ENCODE data around the gene ING5. TPM values are rescaled to one million over a fixed set of nuclear protein-coding genes. Genes with fewer than 3 reads are reported as not detected.

The ING5 gene
- total RNA-seq, 1 donor from 2014 or later = 19.7 TPM

DNA sequence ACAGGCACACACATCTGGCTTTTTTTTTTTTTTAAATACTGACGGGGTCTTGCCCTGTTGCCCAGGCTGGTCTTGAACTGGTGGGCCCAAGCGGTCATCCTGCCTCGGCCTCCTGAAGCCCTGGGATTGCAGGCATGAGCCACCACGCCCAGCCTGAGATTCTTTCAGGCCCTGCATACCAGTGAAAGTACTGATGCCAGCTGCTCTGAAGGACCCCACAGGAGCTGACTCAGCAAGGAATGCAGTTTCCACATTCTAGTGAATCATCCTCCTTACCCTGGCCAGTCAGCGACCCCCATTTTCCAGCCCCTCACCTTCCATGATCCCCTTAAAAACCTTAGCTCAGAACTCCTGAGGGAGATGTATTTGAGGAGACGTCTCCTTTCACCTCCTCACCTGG, 9.4 kb upstream of the ING5 start:
- TF ChIP-seq, protein P1, sequence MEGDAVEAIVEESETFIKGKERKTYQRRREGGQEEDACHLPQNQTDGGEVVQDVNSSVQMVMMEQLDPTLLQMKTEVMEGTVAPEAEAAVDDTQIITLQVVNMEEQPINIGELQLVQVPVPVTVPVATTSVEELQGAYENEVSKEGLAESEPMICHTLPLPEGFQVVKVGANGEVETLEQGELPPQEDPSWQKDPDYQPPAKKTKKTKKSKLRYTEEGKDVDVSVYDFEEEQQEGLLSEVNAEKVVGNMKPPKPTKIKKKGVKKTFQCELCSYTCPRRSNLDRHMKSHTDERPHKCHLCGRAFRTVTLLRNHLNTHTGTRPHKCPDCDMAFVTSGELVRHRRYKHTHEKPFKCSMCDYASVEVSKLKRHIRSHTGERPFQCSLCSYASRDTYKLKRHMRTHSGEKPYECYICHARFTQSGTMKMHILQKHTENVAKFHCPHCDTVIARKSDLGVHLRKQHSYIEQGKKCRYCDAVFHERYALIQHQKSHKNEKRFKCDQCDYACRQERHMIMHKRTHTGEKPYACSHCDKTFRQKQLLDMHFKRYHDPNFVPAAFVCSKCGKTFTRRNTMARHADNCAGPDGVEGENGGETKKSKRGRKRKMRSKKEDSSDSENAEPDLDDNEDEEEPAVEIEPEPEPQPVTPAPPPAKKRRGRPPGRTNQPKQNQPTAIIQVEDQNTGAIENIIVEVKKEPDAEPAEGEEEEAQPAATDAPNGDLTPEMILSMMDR (IDR thresholded peaks at IDR 0.05; ENCODE audit: insufficient read depth, low read length, severe bottlenecking) = no peak
- no peaks in the 10 kb centered on the region for H3K27me3 ChIP-seq (ENCODE audit: control insufficient read depth, insufficient read depth, low read length)
- peak; percentile 50 for DNase-seq (ENCODE audit: low read depth)
- H3K36me3 ChIP-seq (ENCODE audit: control insufficient read depth, insufficient read depth, low read length) = peaks cover 16% of the 10 kb centered on the region
- FAIRE-seq = no peak
- H3K4me3 ChIP-seq (ENCODE audit: low read depth, low read length) = no peak overlapping the region

DNA sequence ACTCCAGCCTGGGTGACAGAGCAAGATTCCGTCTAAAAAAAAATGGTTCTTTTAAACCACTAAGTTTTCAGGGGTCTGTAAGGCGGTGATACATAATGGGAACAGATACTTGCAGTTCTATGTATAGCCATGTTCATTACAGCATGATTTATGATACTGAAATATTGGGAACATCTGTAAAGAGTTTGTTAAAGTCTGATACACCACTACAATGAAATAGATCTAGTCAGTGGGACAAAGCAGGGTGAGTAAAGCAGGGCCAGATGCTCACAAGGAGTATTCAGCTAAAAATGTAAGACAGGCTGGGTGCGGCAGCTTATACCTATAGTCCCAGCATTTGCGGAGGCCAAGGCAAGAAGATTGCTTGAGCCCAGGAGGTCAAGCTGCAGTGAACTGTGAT, 6.2 kb upstream of the ING5 start:
- Histone ChIP-seq H3K36me3 (ENCODE audit: control insufficient read depth, insufficient read depth, low read length) (peaks cover 7% of the 10 kb centered on the region), H3K4me3 (ENCODE audit: low read depth, low read length) (no peak overlapping the region), H3K27me3 (ENCODE audit: control insufficient read depth, insufficient read depth, low read length) (no peaks in the 10 kb centered on the region)
- DNase-seq (ENCODE audit: low read depth) (no peak), FAIRE-seq (no peak)
- TF ChIP-seq, protein P1 (IDR thresholded peaks at IDR 0.05; ENCODE audit: insufficient read depth, low read length, severe bottlenecking) = no peak

DNA sequence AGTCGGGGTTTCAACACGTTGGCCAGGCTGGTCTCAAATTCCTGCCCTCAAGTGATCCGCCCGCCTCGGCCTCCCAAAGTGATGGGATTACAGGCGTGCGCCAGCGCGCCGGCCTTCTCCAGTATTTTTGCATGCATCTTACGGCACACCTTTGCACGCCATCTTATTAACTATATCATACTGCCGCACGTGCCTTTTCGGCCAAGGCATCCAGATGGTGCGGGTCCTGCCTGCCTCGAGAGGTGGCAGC, 765 bp upstream of the ING5 start:
- DNase-seq (ENCODE audit: low read depth) (peak; percentile 67), FAIRE-seq (no peak)
- Histone ChIP-seq H3K36me3 (ENCODE audit: control insufficient read depth, insufficient read depth, low read length) (peaks cover 7% of the 10 kb centered on the region), H3K27me3 (ENCODE audit: control insufficient read depth, insufficient read depth, low read length) (no peaks in the 10 kb centered on the region), H3K4me3 (ENCODE audit: low read depth, low read length) (peak overlapping the region; percentile 93)
- TF ChIP-seq, protein P1 (IDR thresholded peaks at IDR 0.05; ENCODE audit: insufficient read depth, low read length, severe bottlenecking) = peak; percentile 55

DNA sequence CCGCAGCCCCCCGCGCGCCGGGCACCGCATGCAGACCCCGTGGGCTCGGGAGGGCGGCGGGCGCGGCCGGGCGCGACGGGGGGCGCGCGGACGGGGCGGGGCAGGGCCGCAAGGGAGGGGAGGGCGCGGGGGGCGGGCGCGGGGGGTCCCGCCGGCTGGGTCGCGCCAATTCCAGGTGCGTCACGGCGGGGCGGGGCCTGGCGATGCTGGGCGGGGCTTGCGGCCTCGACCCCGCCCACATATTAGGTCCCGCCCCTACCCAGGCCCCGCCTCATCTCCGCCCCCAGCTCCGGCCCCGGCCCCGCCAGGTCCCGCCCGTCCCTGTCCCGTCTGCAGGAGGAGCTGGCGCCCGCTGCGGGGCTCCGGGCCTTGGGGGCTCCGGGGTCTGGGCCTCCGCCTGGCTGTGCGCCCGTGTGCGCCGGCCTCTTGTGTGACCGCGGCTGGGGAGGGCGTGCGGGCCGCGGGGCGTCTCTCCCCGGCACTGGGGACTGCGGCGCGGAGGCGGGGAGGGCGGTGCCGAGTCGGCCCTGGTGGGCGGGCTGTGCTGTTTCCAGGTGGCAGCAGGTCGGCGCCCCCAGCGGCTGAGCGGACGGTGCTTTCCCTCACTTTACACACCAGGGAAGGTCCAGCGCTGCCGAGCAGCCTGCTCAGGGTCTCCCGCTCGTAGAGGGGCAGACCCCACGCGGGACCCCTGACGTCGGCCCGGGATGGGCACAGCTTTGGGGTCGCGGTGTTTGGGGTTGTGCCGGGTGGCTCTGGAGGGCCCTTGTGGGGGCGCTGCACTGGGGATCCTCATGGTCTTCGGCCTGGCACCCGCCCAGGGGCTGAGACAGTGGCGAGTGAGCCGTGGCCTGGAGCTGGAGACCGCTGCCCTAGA, 554 bp downstream of the ING5 start:
- no peaks in the 10 kb centered on the region for H3K27me3 ChIP-seq (ENCODE audit: control insufficient read depth, insufficient read depth, low read length)
- TF ChIP-seq, protein P1 (IDR thresholded peaks at IDR 0.05; ENCODE audit: insufficient read depth, low read length, severe bottlenecking) = peak; percentile 51
- peaks cover 7% of the 10 kb centered on the region for H3K36me3 ChIP-seq (ENCODE audit: control insufficient read depth, insufficient read depth, low read length)
- peak overlapping the region; percentile 93 for H3K4me3 ChIP-seq (ENCODE audit: low read depth, low read length)
- FAIRE-seq = no peak
- DNase-seq (ENCODE audit: low read depth) = peak; percentile 65

DNA sequence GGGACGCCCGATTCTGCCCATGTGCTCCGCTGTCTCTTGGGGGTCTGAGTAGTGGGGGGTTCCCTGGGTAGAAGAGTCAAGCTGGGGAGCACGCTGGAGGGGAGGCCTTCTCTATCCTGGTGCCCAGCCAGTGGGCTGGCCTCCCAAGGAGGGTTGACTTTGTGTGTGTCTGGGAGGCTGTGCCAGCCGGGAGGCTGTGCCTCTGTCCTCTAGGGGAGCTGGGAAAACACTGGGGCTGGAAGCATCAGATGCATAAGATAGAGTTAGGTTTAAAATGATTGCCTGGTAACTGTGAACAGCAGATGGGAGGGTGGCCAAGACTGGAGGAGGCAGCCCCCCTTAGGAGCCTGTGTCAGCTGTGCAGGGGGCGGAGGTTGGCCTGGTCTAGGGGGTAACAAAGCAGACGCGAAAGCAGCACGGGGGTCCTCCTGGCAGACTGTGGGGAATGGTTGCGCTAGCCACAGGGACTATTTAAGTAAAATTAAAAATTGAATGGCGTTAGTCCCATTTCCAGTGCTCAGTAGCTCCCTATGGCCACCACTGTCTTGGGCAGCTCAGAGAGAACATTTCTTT, 1.3 kb downstream of the ING5 start:
- DNase-seq (ENCODE audit: low read depth) (no peak), FAIRE-seq (no peak)
- no peaks in the 10 kb centered on the region for H3K27me3 ChIP-seq (ENCODE audit: control insufficient read depth, insufficient read depth, low read length)
- TF ChIP-seq, protein P1 (IDR thresholded peaks at IDR 0.05; ENCODE audit: insufficient read depth, low read length, severe bottlenecking) = no peak
- H3K4me3 ChIP-seq (ENCODE audit: low read depth, low read length) = peak overlapping the region; percentile 93
- peaks cover 7% of the 10 kb centered on the region for H3K36me3 ChIP-seq (ENCODE audit: control insufficient read depth, insufficient read depth, low read length)

Data from bronchial epithelial cell (primary cell).